Naive thymus-derived CD4-positive, alpha-beta T cell (primary cell): ENCODE results near the gene EPHA3. TPM values are rescaled to one million over a fixed set of nuclear protein-coding genes. Genes with fewer than 3 reads are reported as not detected.

ENCODE experiments used
- ATAC-seq: fragments of 150-1000 bp; cut with Tn5 transposase; 2 replicates; pipeline ENCODE4 v1.10.0; 2021; ENCODE audit warnings: mild to moderate bottlenecking, moderate library complexity
- CTCF ChIA-PET: fragments of 350-600 bp; sonication (Branson Sonifier 250); formaldehyde crosslinking; loops from one replicate; lab custom pipeline; 2021; ENCODE audit warnings: antibody characterized with exemption; lab: Charles Lee
- POLR2A ChIA-PET: fragments of 350-600 bp; sonication (Branson Sonifier 250); formaldehyde crosslinking; loops from one replicate; lab custom pipeline; 2021; ENCODE audit warnings: antibody characterized with exemption, inconsistent platforms; lab: Charles Lee
- DNase-seq, 9 donors: peaks; one replicate each; pipeline versions ENCODE4 v3.0.0 to v3.0.0-alpha.2; 2020 to 2022; ENCODE audit warnings: mixed read lengths in 1 of 9
- H3K27ac ChIP-seq: one replicate; pipeline ENCODE4 v1.7.0; 2013; ENCODE audit warnings: mild to moderate bottlenecking, low read depth, low read length, moderate library complexity
- H3K27me3 ChIP-seq, 2 donors: one replicate each; pipeline ENCODE4 v1.7.0; 2013; ENCODE audit warnings: low read length in 2 of 2, mild to moderate bottlenecking in 2 of 2, moderate library complexity in 2 of 2; ENCODE audit not compliant: control insufficient read depth in 2 of 2, insufficient read depth in 2 of 2
- H3K36me3 ChIP-seq, 3 experiments: 1 replicate in 2 of 3; 2 replicates in 1 of 3; pipeline ENCODE4 v1.7.0; 2013; ENCODE audit warnings: low read length in 3 of 3, mild to moderate bottlenecking in 3 of 3, moderate library complexity in 1 of 3; ENCODE audit not compliant: insufficient read depth in 3 of 3, control insufficient read depth in 2 of 3
- H3K4me1 ChIP-seq, 2 donors: one replicate each; pipeline ENCODE4 v1.7.0; 2013; ENCODE audit warnings: low read length in 2 of 2, mild to moderate bottlenecking in 2 of 2, moderate library complexity in 1 of 2; ENCODE audit not compliant: control insufficient read depth in 2 of 2, insufficient read depth in 2 of 2
- H3K4me3 ChIP-seq: 2 replicates; pipeline ENCODE4 v1.7.0; 2013; ENCODE audit warnings: mild to moderate bottlenecking, low read length
- H3K9me3 ChIP-seq, 3 experiments: 1 replicate in 2 of 3; 2 replicates in 1 of 3; pipeline ENCODE4 v1.7.0; 2013; ENCODE audit warnings: low read length in 3 of 3; ENCODE audit not compliant: control insufficient read depth in 2 of 3
- H3K27ac Mint-ChIP-seq, 9 donors: one replicate each; pipeline ENCODE4 v1.8.0; 2020 to 2022; ENCODE audit warnings: mixed read lengths in 9 of 9, mild to moderate bottlenecking in 8 of 9, moderate library complexity in 5 of 9, inconsistent platforms in 2 of 9
- H3K27me3 Mint-ChIP-seq, 5 donors: one replicate each; pipeline ENCODE4 v1.8.0; 2021 to 2022; ENCODE audit warnings: mixed read lengths in 5 of 5, mild to moderate bottlenecking in 1 of 5
- H3K36me3 Mint-ChIP-seq, 5 donors: one replicate each; pipeline ENCODE4 v1.8.0; 2020 to 2022; ENCODE audit warnings: mixed read lengths in 5 of 5, mild to moderate bottlenecking in 3 of 5, inconsistent platforms in 1 of 5
- H3K4me1 Mint-ChIP-seq, 7 donors: one replicate each; pipeline ENCODE4 v1.8.0; 2020 to 2022; ENCODE audit warnings: mixed read lengths in 7 of 7, mild to moderate bottlenecking in 3 of 7, inconsistent platforms in 1 of 7
- H3K4me3 Mint-ChIP-seq, 10 donors: one replicate each; pipeline ENCODE4 v1.8.0; 2020 to 2022; ENCODE audit warnings: mild to moderate bottlenecking in 10 of 10, mixed read lengths in 10 of 10, moderate library complexity in 6 of 10, inconsistent platforms in 2 of 10
- H3K9me3 Mint-ChIP-seq, 11 donors: one replicate each; pipeline ENCODE4 v1.8.0; 2020 to 2022; ENCODE audit warnings: mixed read lengths in 11 of 11, mild to moderate bottlenecking in 4 of 11, inconsistent platforms in 1 of 11, moderate library complexity in 1 of 11
- intact Hi-C, 2 donors: fragments of 100-400 bp; cut with micrococcal nuclease; formaldehyde crosslinking; loops; one replicate each; pipeline ENCODE4 v1.15.1; 2023
- polyA plus RNA-seq, 2 donors: library from polyadenylated mRNA; unstranded; fragments of 300-500 nt; fragmentation: Illumina TruSeq; gene quantifications; one replicate each; pipeline ENCODE4 v1.2.3, GENCODE V29; 2021
- total RNA-seq, 6 experiments: library from RNA in 5 of 6; stranded (reverse) in 5 of 6; gene quantifications; 1 replicate in 5 of 6; 2 replicates in 1 of 6; pipeline ENCODE4 v1.2.3 and lab custom pipeline; 2021 to 2026

EPHA3 gene
- total and polyA plus RNA-seq, 7 experiments from 2014 or later, result not detected

DNA sequence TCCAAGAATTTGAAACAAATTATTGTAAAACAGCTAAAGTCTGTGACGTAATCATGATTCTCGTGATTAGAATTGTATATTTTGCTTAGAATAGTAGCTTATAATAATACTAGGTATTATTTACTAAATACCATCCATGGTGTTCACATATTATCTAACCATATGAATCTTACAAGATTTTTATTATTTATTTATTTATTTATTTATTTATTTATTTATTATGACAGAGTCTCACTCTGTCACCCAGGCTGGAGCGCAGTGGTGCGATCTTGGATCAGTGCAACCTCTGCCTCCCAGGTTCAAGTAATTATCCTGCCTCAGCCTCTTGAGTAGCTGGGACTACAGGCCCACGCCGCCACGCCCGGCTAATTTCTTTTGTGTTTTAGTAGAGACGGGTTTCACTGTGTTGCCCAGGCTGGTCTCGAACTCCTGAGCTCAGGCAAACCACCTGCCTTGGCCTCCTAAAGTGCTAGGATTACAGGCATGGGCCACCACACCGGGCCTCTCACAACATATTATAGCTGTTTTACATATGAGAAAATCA, 173.5 kb downstream of the EPHA3 start:
- ATAC-seq, result no peak
- Histone ChIP-seq H3K27ac (no peak overlapping the region), H3K27me3 (no peaks in the 10 kb centered on the region), H3K36me3 (no peaks in the 10 kb centered on the region), H3K9me3 (no peaks in the 10 kb centered on the region), H3K4me3 (no peak overlapping the region), H3K4me1 (no peaks in the 10 kb centered on the region)
- no peak for DNase-seq
- Mint-ChIP-seq H3K9me3 (peaks cover 0 to 9% (median 4%) of the 10 kb centered on the region in 11 donors), H3K4me3 (no peak overlapping the region), H3K27me3 (no peaks in the 10 kb centered on the region), H3K36me3 (peaks cover 0 to 3% (median 0%) of the 10 kb centered on the region in 5 donors), H3K27ac (no peak overlapping the region), H3K4me1 (no peaks in the 10 kb centered on the region)
- intact Hi-C loops, result no loop called here
- CTCF ChIA-PET, result no interaction called here
- POLR2A ChIA-PET, result no interaction called here

DNA sequence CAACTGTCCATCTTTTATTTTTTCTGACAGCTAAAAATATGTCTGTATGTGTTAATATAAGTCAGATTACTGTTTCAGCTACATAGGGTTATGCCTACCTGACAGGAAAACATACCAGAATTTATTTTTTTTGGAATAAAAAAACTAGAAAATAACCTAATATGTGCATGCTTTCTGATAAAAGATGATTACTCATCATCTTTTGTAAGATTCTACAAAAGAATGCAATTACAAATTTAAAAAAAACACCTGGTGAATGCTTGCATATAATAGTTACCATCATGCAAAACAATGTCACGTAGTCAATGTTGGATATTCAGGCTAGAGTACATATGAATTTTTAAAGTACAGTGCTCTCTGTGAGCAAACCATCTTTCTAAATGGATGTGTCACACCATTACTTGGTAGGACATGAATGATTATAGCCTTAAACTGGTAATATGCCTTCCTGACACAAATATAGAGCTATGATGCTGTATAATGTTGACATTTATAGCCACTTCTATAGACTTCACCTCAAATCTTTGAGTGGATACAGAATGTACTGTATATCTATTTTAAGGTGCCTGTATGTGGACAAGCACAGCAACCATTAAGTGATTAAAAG, 180.6 kb downstream of the EPHA3 start:
- DNase-seq (no peak), ATAC-seq (no peak)
- intact Hi-C loops, result no loop called here
- Histone ChIP-seq H3K9me3 (no peaks in the 10 kb centered on the region), H3K4me3 (no peak overlapping the region), H3K27me3 (no peaks in the 10 kb centered on the region), H3K4me1 (no peaks in the 10 kb centered on the region), H3K36me3 (no peaks in the 10 kb centered on the region), H3K27ac (no peak overlapping the region)
- CTCF ChIA-PET, result no interaction called here
- Mint-ChIP-seq H3K9me3 (peaks cover 2 to 29% (median 10%) of the 10 kb centered on the region in 11 donors), H3K27ac (no peak overlapping the region), H3K36me3 (peaks cover 0 to 3% (median 0%) of the 10 kb centered on the region in 5 donors), H3K4me3 (no peak overlapping the region), H3K4me1 (no peaks in the 10 kb centered on the region), H3K27me3 (no peaks in the 10 kb centered on the region)
- POLR2A ChIA-PET, result no interaction called here

DNA sequence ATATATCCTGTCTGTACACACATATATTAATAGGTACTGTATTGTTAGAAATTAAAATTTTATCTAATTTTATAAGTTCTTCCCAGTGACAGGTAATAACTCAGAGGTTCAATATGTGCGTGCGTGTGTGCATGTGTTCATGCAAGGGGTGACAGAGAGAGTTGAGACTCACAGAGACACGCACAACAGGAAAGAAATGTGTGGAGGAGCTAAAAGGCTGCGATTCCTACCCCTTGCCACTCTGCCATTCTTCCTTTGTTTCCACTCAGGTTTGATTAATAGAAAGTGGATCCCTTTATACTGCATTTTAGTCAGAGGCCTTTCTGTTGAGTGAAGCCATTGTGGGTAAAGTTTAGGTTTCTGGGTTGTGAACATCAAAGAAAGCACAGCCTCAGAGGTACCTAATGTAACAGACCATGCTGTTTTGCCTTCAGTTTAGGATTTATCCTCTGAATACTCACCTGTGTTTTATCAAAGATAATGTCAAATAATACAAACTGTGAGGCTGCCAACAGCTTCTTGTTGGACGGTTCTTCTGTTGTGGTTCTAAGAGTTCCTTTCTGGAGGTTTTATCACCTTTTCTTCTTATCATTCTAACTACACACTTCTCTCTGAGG, 182.3 kb downstream of the EPHA3 start:
- H3K9me3 Mint-ChIP-seq, result peaks cover 2 to 41% (median 10%) of the 10 kb centered on the region in 11 donors
- H3K36me3 Mint-ChIP-seq, result peaks cover 0 to 3% (median 0%) of the 10 kb centered on the region in 5 donors
- no peak overlapping the region for H3K27ac Mint-ChIP-seq
- Histone ChIP-seq H3K27ac (no peak overlapping the region), H3K9me3 (no peaks in the 10 kb centered on the region), H3K36me3 (no peaks in the 10 kb centered on the region), H3K4me3 (no peak overlapping the region), H3K27me3 (no peaks in the 10 kb centered on the region), H3K4me1 (no peaks in the 10 kb centered on the region)
- H3K27me3 Mint-ChIP-seq, result no peaks in the 10 kb centered on the region
- intact Hi-C loops, result no loop called here
- ATAC-seq (no peak), DNase-seq (no peak)
- CTCF ChIA-PET, result no interaction called here
- no peak overlapping the region for H3K4me3 Mint-ChIP-seq
- POLR2A ChIA-PET, result no interaction called here
- H3K4me1 Mint-ChIP-seq, result no peaks in the 10 kb centered on the region

DNA sequence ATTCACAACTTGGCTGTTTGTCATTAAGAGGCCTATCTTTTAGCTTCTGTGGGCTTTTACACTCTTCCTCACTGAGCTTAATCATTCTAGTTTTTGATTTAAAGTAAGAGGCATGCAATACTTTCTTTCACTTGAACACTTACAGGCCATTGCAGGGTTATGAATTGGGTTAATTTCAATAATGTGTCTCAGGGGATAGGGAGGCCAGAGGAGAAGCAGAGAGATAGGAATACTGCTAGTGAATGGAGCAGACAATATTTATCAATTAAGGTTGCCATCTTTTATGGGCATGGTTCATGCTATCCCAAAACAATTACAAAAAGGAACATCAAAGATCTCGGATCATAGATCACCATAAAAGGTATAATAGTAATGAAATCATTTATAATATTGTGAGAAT, 189.8 kb downstream of the EPHA3 start:
- H3K9me3 ChIP-seq, result no peaks in the 10 kb centered on the region
- H3K4me1 ChIP-seq, result no peaks in the 10 kb centered on the region
- Mint-ChIP-seq H3K27me3 (no peaks in the 10 kb centered on the region), H3K36me3 (no peaks in the 10 kb centered on the region), H3K4me1 (no peaks in the 10 kb centered on the region), H3K9me3 (peaks cover 0 to 26% (median 5%) of the 10 kb centered on the region in 11 donors), H3K4me3 (no peak overlapping the region), H3K27ac (no peak overlapping the region)
- ATAC-seq, result no peak
- ChIA-PET CTCF (no interaction called here), POLR2A (no interaction called here)
- H3K27me3 ChIP-seq, result no peaks in the 10 kb centered on the region
- H3K27ac ChIP-seq, result no peak overlapping the region
- intact Hi-C loops, result no loop called here
- DNase-seq, result no peak
- no peak overlapping the region for H3K4me3 ChIP-seq
- H3K36me3 ChIP-seq, result no peaks in the 10 kb centered on the region

DNA sequence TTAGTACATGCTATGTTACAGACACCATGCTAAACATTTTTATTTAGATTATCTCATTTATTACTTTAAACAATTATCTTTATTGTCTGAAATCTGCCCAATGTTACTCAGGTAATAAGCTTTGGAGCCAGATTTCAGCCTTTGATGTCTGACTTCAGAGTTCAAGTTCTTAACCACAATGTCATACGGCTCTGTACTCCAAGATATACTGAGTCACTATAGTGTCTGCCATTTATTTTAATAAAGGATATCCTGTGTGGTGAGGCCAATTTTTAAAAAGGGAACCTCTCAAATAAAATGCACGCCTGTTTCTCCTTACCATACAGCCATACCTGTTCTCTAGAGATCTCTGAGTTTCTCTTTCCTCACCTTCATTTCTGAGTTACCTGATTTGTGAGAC, 193.1 kb downstream of the EPHA3 start:
- no peak for ATAC-seq
- H3K27me3 ChIP-seq, result no peaks in the 10 kb centered on the region
- H3K27ac ChIP-seq, result no peak overlapping the region
- no peak overlapping the region for H3K4me3 ChIP-seq
- H3K36me3 Mint-ChIP-seq, result no peaks in the 10 kb centered on the region
- ChIA-PET CTCF (no interaction called here), POLR2A (interaction anchor here (0.6 kb wide), 1 partner anchor 1870 kb away, joined by 3 read pairs; no protein-coding TSS in a partner anchor)
- H3K27ac Mint-ChIP-seq, result no peak overlapping the region
- no peak for DNase-seq
- H3K9me3 Mint-ChIP-seq, result peaks cover 0 to 11% (median 4%) of the 10 kb centered on the region in 11 donors
- H3K4me3 Mint-ChIP-seq, result no peak overlapping the region
- no peaks in the 10 kb centered on the region for H3K27me3 Mint-ChIP-seq
- no peaks in the 10 kb centered on the region for H3K4me1 ChIP-seq
- H3K36me3 ChIP-seq, result no peaks in the 10 kb centered on the region
- no peaks in the 10 kb centered on the region for H3K9me3 ChIP-seq
- H3K4me1 Mint-ChIP-seq, result no peaks in the 10 kb centered on the region
- intact Hi-C loops, result no loop called here

DNA sequence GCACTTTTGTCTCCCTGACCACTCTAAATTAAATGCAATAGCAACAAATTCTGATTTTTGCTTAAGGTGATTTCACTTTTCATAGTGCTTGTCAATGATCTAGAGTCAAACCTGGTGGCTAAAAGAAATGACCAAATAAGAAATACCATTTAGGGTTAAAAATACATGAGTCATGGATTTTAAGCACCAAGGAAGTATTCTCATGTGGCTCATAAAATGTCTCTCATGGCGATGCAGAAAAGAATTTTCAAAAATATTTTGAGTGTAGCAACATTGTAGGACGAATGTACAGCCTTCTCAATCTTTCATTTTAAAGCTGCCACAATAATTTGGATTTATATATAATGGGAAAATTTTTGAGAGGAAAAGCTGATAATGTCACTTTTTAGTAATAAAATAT, 193.6 kb downstream of the EPHA3 start:
- ATAC-seq, result no peak
- H3K27ac Mint-ChIP-seq, result no peak overlapping the region
- H3K4me3 Mint-ChIP-seq, result no peak overlapping the region
- ChIA-PET POLR2A (no interaction called here), CTCF (no interaction called here)
- H3K4me3 ChIP-seq, result no peak overlapping the region
- no peaks in the 10 kb centered on the region for H3K27me3 Mint-ChIP-seq
- no peaks in the 10 kb centered on the region for H3K36me3 ChIP-seq
- DNase-seq, result no peak
- H3K36me3 Mint-ChIP-seq, result no peaks in the 10 kb centered on the region
- peaks cover 0 to 11% (median 2%) of the 10 kb centered on the region in 11 donors for H3K9me3 Mint-ChIP-seq
- intact Hi-C loops, result no loop called here
- H3K27me3 ChIP-seq, result no peaks in the 10 kb centered on the region
- no peaks in the 10 kb centered on the region for H3K9me3 ChIP-seq
- no peaks in the 10 kb centered on the region for H3K4me1 ChIP-seq
- H3K27ac ChIP-seq, result no peak overlapping the region
- no peaks in the 10 kb centered on the region for H3K4me1 Mint-ChIP-seq

DNA sequence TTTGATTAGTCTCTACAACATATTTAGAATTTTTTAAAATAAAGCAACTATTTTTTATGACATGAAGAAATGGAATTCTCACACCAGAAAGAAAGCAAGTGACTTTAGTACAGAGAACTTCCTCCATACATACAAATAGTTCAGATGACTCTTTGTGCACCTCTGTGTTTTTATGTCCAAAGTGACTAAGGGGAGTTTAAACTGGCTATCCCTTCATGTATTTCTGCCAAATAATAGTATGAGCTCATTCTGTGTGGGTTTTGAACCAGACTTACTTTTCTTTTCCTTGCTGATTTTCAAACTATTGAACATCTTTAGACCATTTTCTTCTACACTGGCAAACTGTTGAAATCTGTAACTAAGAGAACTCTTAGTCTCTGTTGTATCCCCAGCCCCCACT, 196.3 kb downstream of the EPHA3 start:
- H3K9me3 ChIP-seq, result no peaks in the 10 kb centered on the region
- CTCF ChIA-PET, result no interaction called here
- H3K27ac ChIP-seq, result no peak overlapping the region
- peaks cover 0 to 8% (median 1%) of the 10 kb centered on the region in 11 donors for H3K9me3 Mint-ChIP-seq
- ATAC-seq (no peak), DNase-seq (no peak)
- no peak overlapping the region for H3K27ac Mint-ChIP-seq
- H3K4me1 Mint-ChIP-seq, result no peaks in the 10 kb centered on the region
- H3K4me1 ChIP-seq, result no peaks in the 10 kb centered on the region
- POLR2A ChIA-PET, result no interaction called here
- intact Hi-C loops, result no loop called here
- H3K27me3 ChIP-seq, result no peaks in the 10 kb centered on the region
- no peaks in the 10 kb centered on the region for H3K36me3 Mint-ChIP-seq
- no peaks in the 10 kb centered on the region for H3K36me3 ChIP-seq
- no peaks in the 10 kb centered on the region for H3K27me3 Mint-ChIP-seq
- H3K4me3 Mint-ChIP-seq, result no peak overlapping the region
- H3K4me3 ChIP-seq, result no peak overlapping the region
